Retina (tissue), 1 donor: Measurements from ENCODE around the gene PRKAR1B.

Source experiments
- DNase-seq: peaks from one replicate; pipeline ENCODE4 v3.0.0-alpha.2; 2016

PRKAR1B gene

GRCh38 chr7:690478-691360 lies 36.4 kb downstream of the PRKAR1B start:
- no peak for DNase-seq

- no peak for DNase-seq
These were observed 41.5 kb downstream of the PRKAR1B start for GRCh38 chr7:685540-685939.

GRCh38 chr7:684416-684815 lies 42.7 kb downstream of the PRKAR1B start:
- DNase-seq: no peak

GRCh38 chr7:683526-684205 lies 43.4 kb downstream of the PRKAR1B start:
- no peak for DNase-seq

GRCh38 chr7:682810-683209 lies 44.3 kb downstream of the PRKAR1B start:
- DNase-seq: no peak

GRCh38 chr7:681551-682307 lies 45.4 kb downstream of the PRKAR1B start:
- DNase-seq: no peak

- no peak for DNase-seq
These were observed 46.5 kb downstream of the PRKAR1B start for GRCh38 chr7:680411-681127.

- no peak for DNase-seq
These were observed 50.1 kb downstream of the PRKAR1B start for GRCh38 chr7:676972-677385.

- no peak for DNase-seq
These were observed 50.7 kb downstream of the PRKAR1B start for GRCh38 chr7:676246-676971.

GRCh38 chr7:674454-675410 lies 52.3 kb downstream of the PRKAR1B start:
- DNase-seq: no peak

GRCh38 chr7:673681-674453 lies 53.2 kb downstream of the PRKAR1B start:
- DNase-seq: no peak

- no peak for DNase-seq
These were observed 54.2 kb downstream of the PRKAR1B start for GRCh38 chr7:672891-673290.

- no peak for DNase-seq
These were observed 55.6 kb downstream of the PRKAR1B start for GRCh38 chr7:671415-672042.

- DNase-seq: no peak
These were observed 56.3 kb downstream of the PRKAR1B start for GRCh38 chr7:670501-671390.

GRCh38 chr7:668958-669357 lies 58.1 kb downstream of the PRKAR1B start:
- DNase-seq: no peak

- no peak for DNase-seq
These were observed 58.7 kb downstream of the PRKAR1B start for GRCh38 chr7:668139-668931.

- DNase-seq: no peak
These were observed 60.4 kb downstream of the PRKAR1B start for GRCh38 chr7:666454-667292.
